HG02678 (cell line): Measurements from ENCODE around the gene AKAP8L.
A peak's percentile ranks its signal among the peaks of the same experiment; 100 is the strongest.
"Not testable (repeated sequence)": the region's sequence is repeated elsewhere in the genome, so short reads cannot be mapped to it uniquely, and the experiment has no call there.

Experiments
- ATAC-seq: cut with Tn5 transposase; IDR thresholded peaks from one replicate; pipeline ENCODE4 v1.9.1; 2021; ENCODE audit warnings: mild to moderate bottlenecking, moderate library complexity; ENCODE audit not compliant: unreplicated experiment

The AKAP8L gene

GRCh38 chr19:15379999-15380647, 38.7 kb downstream of the AKAP8L start:
- ATAC-seq, result peak; percentile 20

GRCh38 chr19:15379083-15379998, 39.4 kb downstream of the AKAP8L start, which contains the start of gene AKAP8:
AKAP8 (minus strand) TSS chr19:15379787; CDS start chr19:15379731, 56 bp downstream.
- peak; percentile 86 for ATAC-seq

GRCh38 chr19:15378534-15379082, 40.2 kb downstream of the AKAP8L start:
- ATAC-seq, result no peak

GRCh38 chr19:15374796-15375440, 43.9 kb downstream of the AKAP8L start:
- no peak for ATAC-seq

GRCh38 chr19:15374105-15374651, 44.6 kb downstream of the AKAP8L start:
- no peak for ATAC-seq

GRCh38 chr19:15373644-15374043, 45.1 kb downstream of the AKAP8L start:
- ATAC-seq, result no peak

- no peak for ATAC-seq
These were observed 45.9 kb downstream of the AKAP8L start for GRCh38 chr19:15372891-15373301.

- ATAC-seq, result no peak
These were observed 46.3 kb downstream of the AKAP8L start for GRCh38 chr19:15372470-15372869.

GRCh38 chr19:15371786-15372380, 46.9 kb downstream of the AKAP8L start:
- ATAC-seq, result no peak

GRCh38 chr19:15371119-15371518, 47.7 kb downstream of the AKAP8L start:
- ATAC-seq, result no peak

- ATAC-seq, result no peak
These were observed 49.2 kb downstream of the AKAP8L start for GRCh38 chr19:15369594-15369891.

- ATAC-seq, result no peak
These were observed 49.8 kb downstream of the AKAP8L start for GRCh38 chr19:15368798-15369593.

GRCh38 chr19:15368051-15368632, 50.6 kb downstream of the AKAP8L start:
- no peak for ATAC-seq

- ATAC-seq, result no peak
These were observed 51.3 kb downstream of the AKAP8L start for GRCh38 chr19:15367439-15367838.

- no peak for ATAC-seq
These were observed 53.5 kb downstream of the AKAP8L start for GRCh38 chr19:15365264-15365663.

- ATAC-seq, result not testable (repeated sequence)
These were observed 55.0 kb downstream of the AKAP8L start for GRCh38 chr19:15363791-15364190.

GRCh38 chr19:15363048-15363447, 55.7 kb downstream of the AKAP8L start:
- ATAC-seq, result not testable (repeated sequence)

GRCh38 chr19:15360015-15360414, 58.8 kb downstream of the AKAP8L start:
- ATAC-seq, result not testable (repeated sequence)

GRCh38 chr19:15358918-15359317, 59.9 kb downstream of the AKAP8L start:
- ATAC-seq, result no peak
